Dendritic cell treated with granulocyte-macrophage colony-stimulating factor and Interleukin-4, amounts not matched to agents 40 ng/mL and 50 ng/mL, for 4 days (primary cell): Measurements from ENCODE around the gene ARMH3.
A peak's percentile ranks its signal among the peaks of the same experiment; 100 is the strongest.
"Not testable (repeated sequence)": the region's sequence is repeated elsewhere in the genome, so short reads cannot be mapped to it uniquely, and the experiment has no call there.

ENCODE experiments used
- H3K27ac Mint-ChIP-seq: one replicate; pipeline ENCODE4 v1.8.0; 2022; ENCODE audit warnings: mild to moderate bottlenecking, mixed read lengths
- H3K27me3 Mint-ChIP-seq: one replicate; pipeline ENCODE4 v1.8.0; 2022; ENCODE audit warnings: mild to moderate bottlenecking, mixed read lengths
- H3K36me3 Mint-ChIP-seq: one replicate; pipeline ENCODE4 v1.8.0; 2022; ENCODE audit warnings: low read depth, mixed read lengths
- H3K4me1 Mint-ChIP-seq: one replicate; pipeline ENCODE4 v1.8.0; 2022; ENCODE audit warnings: low read depth, mixed read lengths
- H3K4me3 Mint-ChIP-seq: one replicate; pipeline ENCODE4 v1.8.0; 2022; ENCODE audit warnings: mild to moderate bottlenecking, moderate library complexity, mixed read lengths
- H3K9me3 Mint-ChIP-seq: one replicate; pipeline ENCODE4 v1.8.0; 2022; ENCODE audit warnings: mixed read lengths
- intact Hi-C: fragments of 100-400 bp; cut with micrococcal nuclease; formaldehyde crosslinking; loops from one replicate; pipeline ENCODE4 v1.15.0; 2022

The ARMH3 gene

GRCh38 chr10:102020938-102021337 lies 35.0 kb downstream of the ARMH3 start:
- Mint-ChIP-seq H3K4me3 (no peak overlapping the region), H3K27ac (no peak overlapping the region)
- intact Hi-C loops: no loop called here

DNA sequence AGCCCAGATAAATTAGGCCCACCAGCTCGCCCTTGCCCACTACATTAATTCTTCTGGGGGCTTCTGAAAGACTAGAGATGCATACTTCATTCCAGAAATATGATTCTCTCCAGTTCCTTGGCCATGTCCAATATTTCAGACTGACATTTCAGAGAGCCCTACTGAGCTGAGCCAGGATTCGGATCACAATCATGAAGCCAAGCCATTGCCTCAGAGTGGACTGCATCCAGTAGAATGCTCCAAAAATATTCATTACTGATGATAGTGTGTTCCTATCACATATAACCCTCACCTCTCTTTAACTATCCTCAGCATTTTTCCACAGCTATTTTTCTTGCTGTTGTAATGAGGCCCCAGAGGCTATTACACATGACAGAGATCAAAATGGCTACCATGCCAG lies 38.7 kb downstream of the ARMH3 start:
- peaks cover 10% of the 10 kb centered on the region for H3K4me1 Mint-ChIP-seq
- H3K4me3 Mint-ChIP-seq: no peak overlapping the region
- H3K9me3 Mint-ChIP-seq: no peaks in the 10 kb centered on the region
- intact Hi-C loops: loop anchor here (5.0 to 10.0 kb wide), 2 partner anchors 35 to 62 kb away; no protein-coding TSS in a partner anchor
- no peak overlapping the region for H3K27ac Mint-ChIP-seq
- H3K36me3 Mint-ChIP-seq: peaks cover 76% of the 10 kb centered on the region
- H3K27me3 Mint-ChIP-seq: no peaks in the 10 kb centered on the region

More at GRCh38 chr10:102020938-102021337, 35.0 kb downstream of the ARMH3 start:
- Mint-ChIP-seq H3K27me3 (no peaks in the 10 kb centered on the region), H3K9me3 (no peaks in the 10 kb centered on the region), H3K36me3 (peaks cover 85% of the 10 kb centered on the region), H3K4me1 (peaks cover 19% of the 10 kb centered on the region)

GRCh38 chr10:102016416-102016815 lies 39.6 kb downstream of the ARMH3 start:
- Mint-ChIP-seq H3K36me3 (peaks cover 73% of the 10 kb centered on the region), H3K4me3 (no peak overlapping the region), H3K4me1 (peaks cover 17% of the 10 kb centered on the region), H3K9me3 (no peaks in the 10 kb centered on the region), H3K27me3 (no peaks in the 10 kb centered on the region), H3K27ac (no peak overlapping the region)
- intact Hi-C loops: loop anchor here (5.0 to 10.0 kb wide), 2 partner anchors 36 to 62 kb away; no protein-coding TSS in a partner anchor

- Mint-ChIP-seq H3K36me3 (peaks cover 66% of the 10 kb centered on the region), H3K27me3 (no peaks in the 10 kb centered on the region), H3K4me1 (peaks cover 58% of the 10 kb centered on the region), H3K4me3 (no peak overlapping the region), H3K9me3 (no peaks in the 10 kb centered on the region), H3K27ac (peak overlapping the region; percentile 51)
- intact Hi-C loops: loop anchor here (1.0 to 10.0 kb wide), 4 partner anchors 56 to 169 kb away; partner anchors contain the start of gene KCNIP2
These were observed 45.0 kb downstream of the ARMH3 start for GRCh38 chr10:102010961-102011360.

- Mint-ChIP-seq H3K9me3 (no peaks in the 10 kb centered on the region), H3K4me1 (peaks cover 55% of the 10 kb centered on the region), H3K27me3 (no peaks in the 10 kb centered on the region), H3K27ac (no peak overlapping the region), H3K4me3 (no peak overlapping the region), H3K36me3 (peaks cover 72% of the 10 kb centered on the region)
- intact Hi-C loops: loop anchor here (5.0 to 10.0 kb wide), 4 partner anchors 38 to 168 kb away; partner anchors contain the start of gene KCNIP2
These were observed 46.1 kb downstream of the ARMH3 start for GRCh38 chr10:102009801-102010425.

- no peak overlapping the region for H3K27ac Mint-ChIP-seq
- peaks cover 65% of the 10 kb centered on the region for H3K36me3 Mint-ChIP-seq
These were observed 48.2 kb downstream of the ARMH3 start for GRCh38 chr10:102007796-102008195.

GRCh38 chr10:102007031-102007430 lies 48.9 kb downstream of the ARMH3 start:
- Mint-ChIP-seq H3K36me3 (peaks cover 61% of the 10 kb centered on the region), H3K4me1 (peaks cover 54% of the 10 kb centered on the region), H3K27ac (peak overlapping the region; percentile 55)
- H3K4me3 Mint-ChIP-seq, H3K9me3 Mint-ChIP-seq, H3K27me3 Mint-ChIP-seq: not testable (repeated sequence)
- intact Hi-C loops: loop anchor here (5.0 kb wide), 1 partner anchor 35 kb away; no protein-coding TSS in a partner anchor

More at GRCh38 chr10:102007796-102008195, 48.2 kb downstream of the ARMH3 start:
- Mint-ChIP-seq H3K9me3 (no peaks in the 10 kb centered on the region), H3K4me1 (peaks cover 47% of the 10 kb centered on the region), H3K27me3 (no peaks in the 10 kb centered on the region), H3K4me3 (no peak overlapping the region)
- intact Hi-C loops: loop anchor here (5.0 kb wide), 1 partner anchor 35 kb away; no protein-coding TSS in a partner anchor

- Mint-ChIP-seq H3K9me3 (no peaks in the 10 kb centered on the region), H3K36me3 (peaks cover 50% of the 10 kb centered on the region), H3K27ac (no peak overlapping the region), H3K4me1 (peaks cover 47% of the 10 kb centered on the region), H3K4me3 (no peak overlapping the region), H3K27me3 (no peaks in the 10 kb centered on the region)
- intact Hi-C loops: no loop called here
These were observed 51.6 kb downstream of the ARMH3 start for GRCh38 chr10:102004376-102004775.

GRCh38 chr10:102003541-102003940 lies 52.4 kb downstream of the ARMH3 start:
- Mint-ChIP-seq H3K9me3 (no peaks in the 10 kb centered on the region), H3K27ac (no peak overlapping the region), H3K4me3 (no peak overlapping the region), H3K27me3 (no peaks in the 10 kb centered on the region), H3K4me1 (peaks cover 49% of the 10 kb centered on the region), H3K36me3 (peaks cover 45% of the 10 kb centered on the region)
- intact Hi-C loops: no loop called here

DNA sequence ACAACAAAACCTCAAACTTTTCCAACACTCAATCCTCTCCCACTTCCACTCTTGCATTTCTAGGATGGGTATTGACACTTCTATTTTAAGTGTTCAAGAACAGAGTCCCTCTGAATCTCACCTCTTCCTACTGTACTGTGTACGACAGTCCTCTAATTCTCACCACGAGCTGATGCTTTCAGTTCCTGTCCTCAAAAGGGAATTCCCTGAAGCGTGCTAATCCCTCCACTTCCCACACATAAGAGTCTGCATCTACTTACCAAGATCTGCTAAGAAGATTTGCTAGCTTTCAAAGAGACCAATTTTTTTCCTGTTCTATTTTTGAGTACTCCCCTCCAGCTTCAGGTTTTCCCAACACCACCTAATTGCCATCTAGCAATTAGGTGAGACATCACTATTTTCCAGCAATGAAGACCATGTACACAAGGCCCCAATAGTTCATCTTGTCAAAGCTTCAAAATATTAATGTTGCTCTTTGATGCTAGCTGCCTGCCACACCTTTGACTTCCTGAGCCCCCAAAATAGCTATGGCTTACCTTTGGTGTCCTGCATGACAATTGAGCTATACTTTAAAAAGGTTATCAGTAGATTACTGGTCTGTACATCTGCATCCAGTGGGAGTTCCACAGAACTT lies 54.4 kb downstream of the ARMH3 start:
- H3K36me3 Mint-ChIP-seq: peaks cover 58% of the 10 kb centered on the region
- H3K27ac Mint-ChIP-seq: peak overlapping the region; percentile 55
- peaks cover 38% of the 10 kb centered on the region for H3K4me1 Mint-ChIP-seq

GRCh38 chr10:101997803-101998202 lies 58.2 kb downstream of the ARMH3 start:
- intact Hi-C loops: no loop called here
- no peak overlapping the region for H3K27ac Mint-ChIP-seq
- H3K4me1 Mint-ChIP-seq: peaks cover 44% of the 10 kb centered on the region
- no peaks in the 10 kb centered on the region for H3K9me3 Mint-ChIP-seq
- H3K4me3 Mint-ChIP-seq: no peak overlapping the region
- H3K36me3 Mint-ChIP-seq: peaks cover 64% of the 10 kb centered on the region
- no peaks in the 10 kb centered on the region for H3K27me3 Mint-ChIP-seq

More for the DNA sequence above, 54.4 kb downstream of the ARMH3 start:
- Mint-ChIP-seq H3K27me3 (no peaks in the 10 kb centered on the region), H3K9me3 (no peaks in the 10 kb centered on the region), H3K4me3 (no peak overlapping the region)
- intact Hi-C loops: no loop called here

- no peak overlapping the region for H3K4me3 Mint-ChIP-seq
These were observed 60.4 kb downstream of the ARMH3 start for GRCh38 chr10:101995451-101996063.

GRCh38 chr10:101993651-101994200 lies 62.2 kb downstream of the ARMH3 start:
- intact Hi-C loops: no loop called here
- Mint-ChIP-seq H3K36me3 (peaks cover 93% of the 10 kb centered on the region), H3K4me3 (no peak overlapping the region), H3K27ac (no peak overlapping the region), H3K27me3 (no peaks in the 10 kb centered on the region), H3K9me3 (no peaks in the 10 kb centered on the region), H3K4me1 (peaks cover 18% of the 10 kb centered on the region)

More at GRCh38 chr10:101995451-101996063, 60.4 kb downstream of the ARMH3 start:
- no peak overlapping the region for H3K27ac Mint-ChIP-seq
- peaks cover 23% of the 10 kb centered on the region for H3K4me1 Mint-ChIP-seq
- no peaks in the 10 kb centered on the region for H3K27me3 Mint-ChIP-seq
- no peaks in the 10 kb centered on the region for H3K9me3 Mint-ChIP-seq
- intact Hi-C loops: no loop called here
- peaks cover 84% of the 10 kb centered on the region for H3K36me3 Mint-ChIP-seq

GRCh38 chr10:101993221-101993620 lies 62.8 kb downstream of the ARMH3 start:
- intact Hi-C loops: no loop called here
- Mint-ChIP-seq H3K4me1 (peaks cover 13% of the 10 kb centered on the region), H3K36me3 (peaks cover 93% of the 10 kb centered on the region), H3K27me3 (no peaks in the 10 kb centered on the region), H3K9me3 (no peaks in the 10 kb centered on the region), H3K4me3 (no peak overlapping the region), H3K27ac (no peak overlapping the region)
